Middle frontal gyrus (tissue), 1 donor: Measurements from ENCODE around the gene URGCP.
"Not testable (repeated sequence)": the region's sequence is repeated elsewhere in the genome, so short reads cannot be mapped to it uniquely, and the experiment has no call there.

Experiments used
- DNase-seq: peaks from one replicate; pipeline ENCODE4 v3.0.0-alpha.2; 2015; ENCODE audit warnings: low spot score; ENCODE audit errors: extremely low spot score

Gene URGCP

DNA sequence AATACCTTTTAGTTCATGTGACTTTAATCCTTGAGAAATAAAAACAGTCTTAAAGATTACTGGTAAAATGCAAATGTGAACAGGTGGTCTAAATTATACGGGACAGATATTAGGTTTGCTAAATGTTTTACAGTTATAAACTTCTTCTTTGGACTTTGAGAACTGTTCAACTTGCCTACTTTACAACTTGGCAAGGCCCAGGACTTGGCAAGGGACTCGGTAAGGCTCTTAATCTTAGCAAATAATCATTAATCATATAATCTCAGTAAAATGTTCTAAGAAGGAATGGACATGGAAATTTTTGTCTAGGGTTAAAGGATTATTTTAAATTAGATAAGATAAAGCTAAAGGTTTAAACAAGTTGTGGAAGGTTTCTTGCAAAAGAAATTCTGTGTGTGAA, 15.0 kb upstream of the URGCP start:
- DNase-seq = no peak

DNA sequence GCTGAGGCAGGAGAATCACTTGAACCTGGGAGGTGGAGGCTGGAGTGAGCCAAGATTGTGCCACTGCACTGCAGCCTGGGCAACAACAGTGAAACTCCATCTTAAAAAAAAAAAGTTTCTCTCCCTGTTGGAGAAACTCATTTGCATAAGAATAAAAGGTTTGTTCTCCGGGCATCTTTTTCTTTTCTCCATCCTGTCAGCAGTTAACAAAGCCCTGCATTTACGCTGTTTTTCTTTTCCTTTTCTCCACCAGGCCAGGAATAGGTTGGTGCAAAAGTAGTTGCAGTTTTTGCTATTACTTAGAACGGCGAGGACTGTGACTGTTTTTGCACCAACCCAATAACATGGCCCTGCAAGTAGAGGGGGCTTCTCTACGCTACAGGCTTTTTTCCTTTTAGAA, 9.5 kb upstream of the URGCP start:
- DNase-seq = no peak

GRCh38 chr7:43914795-43915194, 8.4 kb upstream of the URGCP start:
- no peak for DNase-seq

DNA sequence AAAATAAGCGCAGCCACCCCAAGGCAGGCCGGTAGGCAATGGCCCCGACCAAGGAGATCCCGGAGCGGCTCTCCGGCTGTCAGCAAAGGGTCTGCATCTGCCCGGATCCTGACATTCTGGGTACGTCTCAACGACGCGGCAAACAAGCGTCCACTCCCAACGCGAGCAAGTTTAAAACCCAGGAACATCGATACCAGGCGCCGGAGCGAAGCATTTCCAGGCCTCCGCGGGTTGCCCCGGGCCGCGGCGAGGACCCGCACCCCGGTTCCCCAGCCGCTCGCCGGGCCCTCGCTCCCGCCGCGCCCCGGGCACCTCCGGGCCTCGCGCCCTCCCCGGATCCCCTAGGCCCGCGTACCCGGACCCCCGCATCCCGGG, 453 bp downstream of the URGCP start:
- DNase-seq = no peak

DNA sequence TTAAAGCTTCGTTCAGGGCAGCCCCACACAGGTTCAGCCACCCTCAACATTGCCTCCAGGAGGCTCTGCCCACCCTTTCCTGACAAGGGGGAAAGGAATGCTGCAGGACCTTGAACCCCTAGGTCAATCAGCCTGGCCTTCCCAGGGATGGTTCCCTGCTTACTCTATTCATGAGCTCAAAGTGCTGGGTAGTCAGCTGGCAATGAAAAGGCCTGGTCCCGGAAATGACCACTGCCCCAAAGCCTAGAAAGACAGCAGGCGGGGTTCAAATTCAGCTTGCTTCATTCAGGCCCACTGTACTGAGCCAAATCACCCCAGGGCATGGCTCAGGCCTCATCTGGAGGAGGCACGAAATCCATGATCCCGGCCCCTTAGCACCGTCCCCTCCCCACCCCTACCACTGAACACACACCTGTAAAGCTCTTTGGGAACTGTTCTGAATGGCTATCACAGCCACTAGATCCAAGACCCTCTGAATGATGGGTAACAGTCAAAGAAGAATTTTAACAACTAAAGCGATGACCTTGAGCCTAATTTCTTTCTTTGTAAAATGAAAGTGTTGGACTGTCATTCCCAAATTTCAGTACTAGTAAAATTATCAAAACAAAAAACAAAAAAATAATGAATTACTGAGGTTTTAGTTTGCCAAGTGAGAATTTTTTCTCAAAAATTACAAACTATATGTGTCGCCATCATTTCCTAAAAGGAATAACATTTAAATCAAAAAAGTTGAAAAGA, 1.0 kb downstream of the URGCP start:
- no peak for DNase-seq

DNA sequence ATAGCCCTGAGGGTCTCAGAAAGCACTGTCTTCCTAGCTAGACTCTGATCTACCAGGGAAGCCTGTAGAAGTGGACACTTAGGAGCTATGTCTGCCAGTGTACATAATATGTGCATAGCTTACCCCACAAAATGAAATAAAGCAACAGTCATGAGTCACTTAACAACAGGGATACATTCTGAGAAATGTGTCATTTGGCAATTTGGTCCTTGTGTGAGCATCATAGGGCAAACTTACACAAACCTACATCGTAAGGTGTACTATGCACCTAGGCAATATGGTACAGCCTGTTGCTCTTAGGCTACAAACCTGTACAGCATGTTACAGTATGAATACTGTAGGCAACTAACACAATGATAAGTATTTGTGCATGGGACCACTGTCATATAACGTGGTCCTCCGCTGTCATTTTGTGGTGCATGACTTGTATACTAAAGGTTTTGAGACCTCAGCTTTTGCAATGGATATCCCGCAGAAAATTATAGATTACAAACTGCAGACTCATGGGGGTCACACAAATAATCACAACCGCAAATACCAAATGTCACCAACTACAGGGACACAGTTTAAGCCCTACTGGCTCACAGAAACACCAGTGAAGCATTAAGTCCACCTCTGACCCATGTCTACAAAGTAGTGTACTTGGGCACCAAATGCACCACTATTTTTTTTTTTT, 1.7 kb downstream of the URGCP start:
- no peak for DNase-seq

- DNase-seq = no peak
Measured at GRCh38 chr7:43902542-43903054, 3.8 kb downstream of the URGCP start.

- not testable (repeated sequence) for DNase-seq
Measured at GRCh38 chr7:43898571-43898970, 7.8 kb downstream of the URGCP start.

- no peak for DNase-seq
Measured at GRCh38 chr7:43895847-43896415, 10.5 kb downstream of the URGCP start.

DNA sequence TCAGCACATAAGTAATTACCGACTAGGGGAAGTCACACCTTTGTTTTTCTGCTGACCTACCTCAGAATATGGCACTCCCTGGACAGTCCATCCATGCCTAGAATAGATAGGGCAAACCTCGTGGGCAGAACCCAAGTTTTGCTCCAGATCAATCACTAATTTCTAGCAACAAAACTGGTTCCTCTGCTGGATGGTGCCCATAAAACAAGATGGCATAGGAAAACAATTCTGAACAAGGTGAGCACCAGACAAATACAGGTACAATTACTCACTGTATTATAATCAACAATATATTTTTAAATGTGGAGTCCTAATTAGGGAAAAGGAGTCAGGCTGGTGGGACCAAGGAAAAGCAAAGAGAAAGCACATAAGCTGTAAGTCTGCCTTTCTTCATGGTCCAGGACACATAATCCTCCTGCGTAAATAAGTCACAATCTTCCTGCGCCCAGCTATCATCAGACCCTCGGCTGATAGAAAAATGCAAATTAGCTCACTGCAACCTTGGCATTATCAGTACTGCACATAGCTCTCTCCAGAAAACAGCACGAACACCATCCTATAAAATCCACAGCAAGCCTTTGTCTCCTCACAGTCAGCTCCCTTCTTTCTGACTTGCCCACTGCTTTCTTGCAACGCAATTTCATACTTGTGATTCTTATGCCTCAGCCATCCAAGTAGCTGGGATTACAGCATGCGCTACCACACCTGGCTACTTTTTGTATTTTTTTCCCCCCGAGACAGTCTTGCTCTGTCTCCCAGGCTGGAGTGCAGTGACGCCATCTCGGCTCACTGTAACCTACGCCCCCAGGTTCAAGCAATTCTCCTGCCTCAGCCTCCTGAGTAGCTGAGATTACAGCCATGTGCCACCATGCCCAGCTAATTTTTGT, 15.1 kb downstream of the URGCP start:
- DNase-seq = no peak

DNA sequence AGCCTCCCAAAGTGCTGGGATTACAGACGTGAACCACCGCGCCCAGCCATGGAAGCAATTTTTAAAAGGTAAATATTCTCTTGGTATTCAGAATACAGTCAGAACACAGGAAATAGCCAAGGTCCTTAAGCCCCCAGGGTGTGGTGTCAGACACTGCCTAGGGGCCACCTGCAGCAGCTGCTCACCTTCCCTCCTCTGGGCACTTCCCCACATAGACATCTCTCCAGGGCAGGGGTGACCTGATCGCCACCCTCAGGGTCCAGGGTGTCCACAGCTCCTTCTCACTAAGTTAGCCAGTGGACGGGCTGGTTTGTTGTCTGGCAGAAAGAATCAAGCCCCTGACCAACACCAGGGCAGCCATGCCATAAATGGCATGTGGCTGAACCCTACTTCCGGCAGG, 15.9 kb downstream of the URGCP start:
- DNase-seq = no peak

GRCh38 chr7:43888993-43889945, 17.1 kb downstream of the URGCP start:
- DNase-seq = no peak

DNA sequence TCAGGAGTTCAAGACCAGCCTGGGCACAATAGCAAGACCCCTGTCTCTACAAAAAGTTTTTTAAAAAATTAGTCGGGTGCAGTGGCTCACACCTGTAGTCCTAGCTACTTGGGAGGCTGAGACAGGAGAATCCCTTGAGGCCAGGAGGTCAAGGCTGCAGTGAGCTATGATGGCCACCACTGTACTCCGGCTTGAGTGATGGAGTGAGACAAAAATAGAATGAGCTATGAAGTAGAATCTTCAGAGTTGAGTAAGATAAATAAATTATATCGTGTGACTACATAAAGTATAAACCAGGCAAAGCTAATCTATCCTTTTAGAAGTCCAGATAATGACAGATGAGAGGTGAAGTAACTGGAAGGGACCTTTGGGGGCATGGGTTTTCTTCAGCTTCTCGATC, 21.8 kb downstream of the URGCP start:
- DNase-seq = no peak

DNA sequence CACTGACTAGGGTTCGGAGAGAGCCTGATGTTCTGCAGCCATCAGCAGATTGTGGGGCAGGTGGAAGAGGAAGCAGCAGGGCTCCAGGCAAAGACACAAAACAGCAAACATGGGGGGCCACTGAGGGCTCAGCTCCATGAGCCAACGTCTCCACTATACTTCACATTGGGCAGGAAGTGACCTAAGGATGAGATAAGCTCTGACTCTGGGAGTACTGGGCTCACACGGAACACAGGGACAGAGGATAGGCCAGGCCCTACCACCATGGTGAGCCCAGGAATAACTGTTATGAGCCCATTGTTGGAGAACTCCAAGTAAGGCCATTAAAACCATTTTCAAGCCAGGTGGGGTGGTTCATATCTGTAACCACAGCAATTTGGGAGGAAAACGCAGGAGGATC, 22.2 kb downstream of the URGCP start:
- no peak for DNase-seq

- DNase-seq = no peak
Measured at GRCh38 chr7:43880596-43880995, 25.8 kb downstream of the URGCP start.

- no peak for DNase-seq
Measured at GRCh38 chr7:43879477-43879876, 26.9 kb downstream of the URGCP start.

DNA sequence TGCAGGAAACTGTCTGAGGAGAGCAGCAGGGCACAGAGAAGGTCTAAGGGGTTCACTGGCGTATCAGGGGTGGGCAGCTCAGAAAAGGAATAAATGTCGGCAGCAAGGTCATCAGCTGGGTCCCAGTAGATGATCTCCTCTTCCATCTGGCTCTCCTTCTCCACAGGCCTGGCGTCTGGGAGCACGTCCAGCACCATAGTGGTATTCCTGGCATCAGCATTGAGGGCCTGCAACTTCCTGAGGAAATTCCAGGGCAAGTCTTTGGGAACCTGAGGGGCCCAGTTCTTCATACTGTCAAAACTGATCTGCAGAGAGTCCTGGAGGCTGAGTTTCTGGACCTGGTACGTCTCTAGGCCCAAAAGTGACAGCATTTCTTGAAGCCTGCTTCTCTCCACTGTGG, 27.5 kb downstream of the URGCP start:
- no peak for DNase-seq

GRCh38 chr7:43877968-43878864, 28.2 kb downstream of the URGCP start:
- DNase-seq = no peak

GRCh38 chr7:43876976-43877745, 29.2 kb downstream of the URGCP start:
- no peak for DNase-seq
